Hematopoietic multipotent progenitor cell (in vitro differentiated cells): ENCODE measurements around the gene MNT. TPM values are rescaled to one million over a fixed set of nuclear protein-coding genes. Genes with fewer than 3 reads are reported as not detected.

Experiments used
- DNase-seq, 3 donors: peaks; one replicate each; pipeline ENCODE4 v3.0.0-alpha.2; 2011 to 2015; ENCODE audit warnings: low read depth in 2 of 3, low spot score in 2 of 3
- total RNA-seq: library from RNA; depleted of rRNA; stranded (reverse); fragments of >200 nt; gene quantifications from one replicate; pipeline ENCODE4 v1.2.3, GENCODE V29; 2012

Gene MNT
- total RNA-seq, 1 donor = 23.4 TPM

- no peak for DNase-seq
Observed at GRCh38 chr17:2366747-2367494, 33.9 kb downstream of the MNT start.

GRCh38 chr17:2365132-2365531 is 35.7 kb downstream of the MNT start:
- no peak for DNase-seq

- DNase-seq = no peak
Observed at GRCh38 chr17:2364763-2365116, 36.1 kb downstream of the MNT start.

GRCh38 chr17:2363851-2364762 is 36.8 kb downstream of the MNT start:
- no peak for DNase-seq

- DNase-seq = no peak
Observed at GRCh38 chr17:2363318-2363717, 37.5 kb downstream of the MNT start.

- DNase-seq = no peak
Observed at GRCh38 chr17:2362881-2363280, 38.0 kb downstream of the MNT start.

GRCh38 chr17:2362416-2362815 is 38.4 kb downstream of the MNT start:
- no peak for DNase-seq

GRCh38 chr17:2362016-2362415 is 38.8 kb downstream of the MNT start:
- no peak for DNase-seq

GRCh38 chr17:2361010-2361760 is 39.7 kb downstream of the MNT start:
- DNase-seq = no peak

- no peak for DNase-seq
Observed at GRCh38 chr17:2357931-2358434, 42.9 kb downstream of the MNT start.

- DNase-seq = no peak
Observed at GRCh38 chr17:2357237-2357636, 43.6 kb downstream of the MNT start.

GRCh38 chr17:2354311-2354710 is 46.5 kb downstream of the MNT start:
- no peak for DNase-seq

GRCh38 chr17:2351269-2351668 is 49.6 kb downstream of the MNT start:
- DNase-seq = no peak

- no peak for DNase-seq
Observed at GRCh38 chr17:2347805-2348685, 52.8 kb downstream of the MNT start.

- DNase-seq = no peak
Observed at GRCh38 chr17:2346475-2346874, 54.4 kb downstream of the MNT start.

- no peak for DNase-seq
Observed at GRCh38 chr17:2344528-2344927, 56.3 kb downstream of the MNT start.

- no peak for DNase-seq
Observed at GRCh38 chr17:2343421-2343820, 57.4 kb downstream of the MNT start.

GRCh38 chr17:2338315-2338657 is 62.6 kb downstream of the MNT start:
- DNase-seq = peak in 2 of 3 donors; percentile 15 to 24

- DNase-seq = peak; percentile 18 to 65 (median 62)
Observed at GRCh38 chr17:2337544-2338314, 63.1 kb downstream of the MNT start.
